CD14-positive monocyte (primary cell): Measurements from ENCODE around the gene CCDC33. TPM values are rescaled to one million over a fixed set of nuclear protein-coding genes. Genes with fewer than 3 reads are reported as not detected.

Source experiments
- DNase-seq, 3 donors: peaks; one replicate each; pipeline ENCODE4 v3.0.0-alpha.2; 2011 to 2022
- H2AFZ ChIP-seq: 2 replicates; pipeline ENCODE4 v1.6.0; 2012; ENCODE audit warnings: mild to moderate bottlenecking, low read depth, low read length, inconsistent platforms; ENCODE audit not compliant: insufficient read depth, poor library complexity, severe bottlenecking
- H3K27ac ChIP-seq, 2 donors: 1 replicate in 1 of 2; 2 replicates in 1 of 2; pipeline ENCODE4 v1.5.1; 2012 to 2013; ENCODE audit warnings: low read length in 2 of 2, control low read depth in 1 of 2, inconsistent platforms in 1 of 2, low read depth in 1 of 2, mild to moderate bottlenecking in 1 of 2
- H3K27me3 ChIP-seq, 2 donors: one replicate each; pipeline versions ENCODE4 v1.6.0 to v1.6.1; 2011 to 2013; ENCODE audit warnings: low read length in 2 of 2; ENCODE audit not compliant: control insufficient read depth in 2 of 2, insufficient read depth in 2 of 2
- H3K36me3 ChIP-seq, 2 donors: replicated peaks in 1 of 2; 1 replicate in 1 of 2; 2 replicates in 1 of 2; pipeline versions ENCODE4 v1.5.1 to v1.6.1; 2012 to 2013; ENCODE audit warnings: low read length in 2 of 2, control low read depth in 1 of 2, inconsistent platforms in 1 of 2, mild to moderate bottlenecking in 1 of 2; ENCODE audit not compliant: insufficient read depth in 2 of 2, control insufficient read depth in 1 of 2
- H3K4me1 ChIP-seq, 2 donors: 1 replicate in 1 of 2; 2 replicates in 1 of 2; pipeline versions ENCODE4 v1.5.1 to v1.6.1; 2012 to 2013; ENCODE audit warnings: low read length in 2 of 2, control low read depth in 1 of 2, inconsistent platforms in 1 of 2, mild to moderate bottlenecking in 1 of 2, moderate library complexity in 1 of 2; ENCODE audit not compliant: insufficient read depth in 2 of 2, control insufficient read depth in 1 of 2
- H3K4me2 ChIP-seq: replicated peaks from 2 replicates; pipeline ENCODE3; 2012; ENCODE audit warnings: low read length, moderate library complexity, mild to moderate bottlenecking; ENCODE audit not compliant: poor library complexity, severe bottlenecking; ENCODE audit errors: extremely low read depth
- H3K4me3 ChIP-seq, 3 experiments: fragments of 200-600 bp in 1 of 3; sonication (generic) in 1 of 3; replicated peaks in 1 of 3; 1 replicate in 2 of 3; 2 replicates in 1 of 3; pipeline ENCODE4 v1.5.1; 2011 to 2013; ENCODE audit warnings: low read length in 3 of 3, mild to moderate bottlenecking in 3 of 3, control low read depth in 2 of 3, low read depth in 2 of 3, inconsistent platforms in 1 of 3, moderate library complexity in 1 of 3
- H3K79me2 ChIP-seq: 2 replicates; pipeline ENCODE4 v1.6.0; 2012; ENCODE audit warnings: mild to moderate bottlenecking, control low read depth, inconsistent platforms, low read length, moderate library complexity; ENCODE audit not compliant: insufficient read depth
- H3K9ac ChIP-seq: 2 replicates; pipeline ENCODE4 v1.6.0; 2017; ENCODE audit warnings: low read length, mild to moderate bottlenecking; ENCODE audit not compliant: insufficient read depth, poor library complexity, severe bottlenecking
- H3K9me3 ChIP-seq, 2 donors: replicated peaks in 1 of 2; 1 replicate in 1 of 2; 2 replicates in 1 of 2; pipeline versions ENCODE4 v1.5.1 to v1.6.1; 2012 to 2013; ENCODE audit warnings: low read length in 2 of 2, control low read depth in 1 of 2; ENCODE audit not compliant: control insufficient read depth in 1 of 2, insufficient read depth in 1 of 2
- H4K20me1 ChIP-seq: 2 replicates; pipeline ENCODE4 v1.6.0; 2012; ENCODE audit warnings: mild to moderate bottlenecking, low read length, control low read depth, moderate library complexity; ENCODE audit not compliant: insufficient read depth
- H3K27ac Mint-ChIP-seq, 7 donors: one replicate each; pipeline ENCODE4 v1.8.0; 2020; ENCODE audit warnings: mild to moderate bottlenecking in 7 of 7, mixed read lengths in 7 of 7, moderate library complexity in 6 of 7, inconsistent platforms in 2 of 7
- H3K27me3 Mint-ChIP-seq, 3 donors: one replicate each; pipeline ENCODE4 v1.8.0; 2021 to 2022; ENCODE audit warnings: low read depth in 3 of 3, mild to moderate bottlenecking in 3 of 3, mixed read lengths in 3 of 3, moderate library complexity in 3 of 3, inconsistent platforms in 1 of 3
- H3K36me3 Mint-ChIP-seq, 2 donors: one replicate each; pipeline ENCODE4 v1.8.0; 2020; ENCODE audit warnings: mixed read lengths in 2 of 2, inconsistent platforms in 1 of 2, mild to moderate bottlenecking in 1 of 2
- H3K4me1 Mint-ChIP-seq: one replicate; pipeline ENCODE4 v1.8.0; 2020; ENCODE audit warnings: mild to moderate bottlenecking, mixed read lengths
- H3K4me3 Mint-ChIP-seq, 2 donors: one replicate each; pipeline ENCODE4 v1.8.0; 2020; ENCODE audit warnings: mild to moderate bottlenecking in 2 of 2, mixed read lengths in 2 of 2, moderate library complexity in 1 of 2
- H3K9me3 Mint-ChIP-seq, 7 donors: one replicate each; pipeline ENCODE4 v1.8.0; 2020 to 2022; ENCODE audit warnings: mixed read lengths in 7 of 7, mild to moderate bottlenecking in 6 of 7, moderate library complexity in 6 of 7, inconsistent platforms in 2 of 7
- WGBS: methylation state at CpG from one replicate; pipeline ENCODE4 v1.1.5; 2013; ENCODE audit warnings: missing lambda C conversion rate; ENCODE audit not compliant: insufficient coverage; 5-methylcytosine and 5-hydroxymethylcytosine counted together
- intact Hi-C, 2 donors: fragments of 100-400 bp; cut with micrococcal nuclease; formaldehyde crosslinking; loops; one replicate each; pipeline versions ENCODE4 v1.15.0 to v1.15.1; 2023
- polyA plus RNA-seq, 3 donors: library from polyadenylated mRNA; depleted of rRNA in 1 of 3; unstranded in 2 of 3; stranded (reverse) in 1 of 3; fragments of 300-500 nt in 2 of 3; fragments of >200 nt in 1 of 3; fragmentation: Illumina TruSeq in 2 of 3; gene quantifications; 1 replicate in 2 of 3; 2 replicates in 1 of 3; pipeline ENCODE4 v1.2.3, GENCODE V29; 2012 to 2021
- TF ChIP-seq, protein P1 (sequence below): fragments of 200-600 bp; IDR thresholded peaks from one replicate; pipeline ENCODE4 v1.8.0; 2022; ENCODE audit warnings: antibody characterized with exemption, mild to moderate bottlenecking

CCDC33 gene
- polyA plus RNA-seq, 3 donors, result not detected

DNA sequence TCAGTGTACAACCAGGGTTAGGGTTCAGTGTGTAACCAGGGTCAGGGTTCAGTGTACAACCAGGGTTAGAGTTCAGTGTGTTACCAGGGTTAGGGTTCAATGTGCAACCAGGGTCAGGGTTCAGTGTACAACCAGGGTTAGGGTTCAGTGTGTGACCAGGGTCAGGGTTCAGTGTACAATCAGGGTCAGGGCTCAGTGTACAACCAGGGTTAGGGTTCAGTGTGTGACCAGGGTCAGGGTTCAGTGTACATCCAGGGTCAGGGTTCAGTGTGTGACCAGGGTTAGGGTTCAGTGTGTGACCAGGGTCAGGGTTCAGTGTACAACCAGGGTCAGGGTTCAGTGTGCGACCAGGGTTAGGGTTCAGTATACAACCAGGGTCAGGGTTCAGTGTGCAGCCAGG lies 98.0 kb downstream of the CCDC33 start:
- H3K4me1 ChIP-seq, result peaks cover 0 to 3% of the 10 kb centered on the region in 2 donors

DNA sequence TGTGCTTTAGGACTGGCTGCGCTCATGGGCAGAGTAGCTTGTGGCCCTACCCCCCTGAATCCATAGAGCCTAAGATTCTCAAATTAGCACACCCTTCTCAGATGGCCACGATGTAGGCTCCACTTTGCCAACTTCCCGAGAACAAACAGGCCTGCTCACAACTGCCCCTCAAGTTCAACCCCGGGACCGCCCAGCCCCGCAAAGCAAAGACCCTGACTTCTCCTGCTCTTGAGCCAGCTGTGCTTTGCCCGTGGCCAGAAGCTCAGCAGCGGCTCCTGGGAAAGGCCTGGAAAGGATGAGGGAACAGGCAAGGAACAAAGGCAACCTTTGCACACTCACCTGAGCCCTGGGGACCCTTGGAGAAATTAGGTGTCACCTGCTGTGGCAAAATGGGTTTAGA lies 99.3 kb downstream of the CCDC33 start:
- Mint-ChIP-seq H3K27ac (no peak overlapping the region), H3K27me3 (peaks cover 2 to 6% (median 3%) of the 10 kb centered on the region in 3 donors), H3K9me3 (peaks cover 7 to 16% (median 13%) of the 10 kb centered on the region in 7 donors), H3K4me1 (peaks cover 16% of the 10 kb centered on the region), H3K36me3 (no peaks in the 10 kb centered on the region), H3K4me3 (no peak overlapping the region)
- H3K9ac ChIP-seq, result no peak overlapping the region
- no peaks in the 10 kb centered on the region for H3K79me2 ChIP-seq
- no peaks in the 10 kb centered on the region for H3K27me3 ChIP-seq
- H3K27ac ChIP-seq, result no peak overlapping the region
- TF ChIP-seq, protein P1, sequence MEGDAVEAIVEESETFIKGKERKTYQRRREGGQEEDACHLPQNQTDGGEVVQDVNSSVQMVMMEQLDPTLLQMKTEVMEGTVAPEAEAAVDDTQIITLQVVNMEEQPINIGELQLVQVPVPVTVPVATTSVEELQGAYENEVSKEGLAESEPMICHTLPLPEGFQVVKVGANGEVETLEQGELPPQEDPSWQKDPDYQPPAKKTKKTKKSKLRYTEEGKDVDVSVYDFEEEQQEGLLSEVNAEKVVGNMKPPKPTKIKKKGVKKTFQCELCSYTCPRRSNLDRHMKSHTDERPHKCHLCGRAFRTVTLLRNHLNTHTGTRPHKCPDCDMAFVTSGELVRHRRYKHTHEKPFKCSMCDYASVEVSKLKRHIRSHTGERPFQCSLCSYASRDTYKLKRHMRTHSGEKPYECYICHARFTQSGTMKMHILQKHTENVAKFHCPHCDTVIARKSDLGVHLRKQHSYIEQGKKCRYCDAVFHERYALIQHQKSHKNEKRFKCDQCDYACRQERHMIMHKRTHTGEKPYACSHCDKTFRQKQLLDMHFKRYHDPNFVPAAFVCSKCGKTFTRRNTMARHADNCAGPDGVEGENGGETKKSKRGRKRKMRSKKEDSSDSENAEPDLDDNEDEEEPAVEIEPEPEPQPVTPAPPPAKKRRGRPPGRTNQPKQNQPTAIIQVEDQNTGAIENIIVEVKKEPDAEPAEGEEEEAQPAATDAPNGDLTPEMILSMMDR, result no peak
- no peak overlapping the region for H3K4me2 ChIP-seq
- H3K4me3 ChIP-seq, result no peak overlapping the region
- H4K20me1 ChIP-seq, result no peaks in the 10 kb centered on the region
- intact Hi-C loops, result no loop called here
- WGBS, result 92% methylated on average over 7 of the region's 8 CpGs
- peaks cover 12 to 16% of the 10 kb centered on the region in 2 donors for H3K4me1 ChIP-seq
- H3K9me3 ChIP-seq, result peaks cover 5 to 15% of the 10 kb centered on the region in 2 donors
- H2AFZ ChIP-seq, result no peak overlapping the region
- H3K36me3 ChIP-seq, result no peaks in the 10 kb centered on the region
- DNase-seq, result no peak

More for the DNA sequence above, 98.0 kb downstream of the CCDC33 start:
- TF ChIP-seq, protein P1, result no peak
- Mint-ChIP-seq H3K9me3 (peaks cover 7 to 16% (median 13%) of the 10 kb centered on the region in 7 donors), H3K27ac (no peak overlapping the region), H3K4me3 (no peak overlapping the region), H3K4me1 (peaks cover 5% of the 10 kb centered on the region), H3K27me3 (peaks cover 3 to 6% (median 5%) of the 10 kb centered on the region in 3 donors), H3K36me3 (no peaks in the 10 kb centered on the region)
- no peaks in the 10 kb centered on the region for H3K79me2 ChIP-seq
- H2AFZ ChIP-seq, result no peak overlapping the region
- no peak overlapping the region for H3K27ac ChIP-seq
- no peaks in the 10 kb centered on the region for H3K27me3 ChIP-seq
- H4K20me1 ChIP-seq, result no peaks in the 10 kb centered on the region
- 100% methylated on average over 1 of the region's 1 CpG for WGBS
- H3K9me3 ChIP-seq, result peaks cover 5 to 15% of the 10 kb centered on the region in 2 donors
- DNase-seq, result no peak
- intact Hi-C loops, result no loop called here
- H3K36me3 ChIP-seq, result no peaks in the 10 kb centered on the region
- H3K4me2 ChIP-seq, result no peak overlapping the region
- H3K4me3 ChIP-seq, result no peak overlapping the region
- no peak overlapping the region for H3K9ac ChIP-seq
